Endothelial cell of umbilical vein (primary cell): ENCODE measurements around the gene MYO5B.
"Not testable (repeated sequence)": the region's sequence is repeated elsewhere in the genome, so short reads cannot be mapped to it uniquely, and the experiment has no call there.

Experiments
- CTCF ChIP-seq, 2 donors: IDR thresholded peaks; 1 replicate in 1 of 2; 2 replicates in 1 of 2; pipeline ENCODE4 v1.5.1; 2011; ENCODE audit warnings: low read length in 2 of 2, mild to moderate bottlenecking in 2 of 2, moderate library complexity in 2 of 2, control low read depth in 1 of 2, inconsistent platforms in 1 of 2, low read depth in 1 of 2; ENCODE audit not compliant: insufficient read depth in 1 of 2; ENCODE audit errors: extremely low read depth in 1 of 2
- EZH2 ChIP-seq: IDR thresholded peaks from 2 replicates; pipeline ENCODE4 v1.6.1; 2012; ENCODE audit warnings: borderline replicate concordance, low read depth, mild to moderate bottlenecking, moderate library complexity, low read length, inconsistent platforms; ENCODE audit not compliant: severe bottlenecking
- GATA2 ChIP-seq: IDR thresholded peaks from 2 replicates; pipeline ENCODE4 v1.7.0; 2011; ENCODE audit warnings: low read depth, mild to moderate bottlenecking, moderate library complexity, mixed read lengths, low read length; ENCODE audit not compliant: insufficient read length, insufficient read depth
- MAX ChIP-seq: IDR thresholded peaks from 2 replicates; pipeline ENCODE4 v1.6.1; 2011; ENCODE audit not compliant: insufficient read depth, insufficient read length
- MYC ChIP-seq: IDR thresholded peaks from one replicate; pipeline ENCODE4 v1.6.1; 2011; ENCODE audit warnings: mild to moderate bottlenecking, low read depth, low read length
- POLR2A ChIP-seq: IDR thresholded peaks from 2 replicates; pipeline ENCODE4 v1.6.1; 2012; ENCODE audit warnings: low read depth, mild to moderate bottlenecking, control low read depth, low read length
- POLR2AphosphoS5 ChIP-seq: IDR thresholded peaks from 2 replicates; pipeline ENCODE4 v1.6.1; 2012; ENCODE audit warnings: low read depth, mild to moderate bottlenecking, control low read depth, low read length, moderate library complexity; ENCODE audit not compliant: insufficient read depth

GRCh38 chr18:49800491-49800890, 394.5 kb downstream of the MYO5B start:
- TF ChIP-seq MAX; CTCF (IDR thresholded peaks at IDR 0.05; ENCODE audit: extremely low read depth in 1 of 2, insufficient read depth in 1 of 2, low read depth in 1 of 2, low read length in 2 of 2); POLR2A; POLR2AphosphoS5; EZH2; MYC; GATA2: not testable (repeated sequence)
